Activated CD8-positive, alpha-beta memory T cell treated with anti-CD3 and anti-CD28 coated beads for 1 hour (primary cell): ENCODE results near the gene KHDC4.

Experiments
- DNase-seq, 2 donors: peaks; one replicate each; pipeline ENCODE4 v3.0.0-alpha.2; 2020; ENCODE audit warnings: low read depth in 1 of 2; ENCODE audit errors: extremely low read depth in 1 of 2

The KHDC4 gene

GRCh38 chr1:155970531-155971167 is 36.4 kb upstream of the KHDC4 start:
- no peak for DNase-seq

DNA sequence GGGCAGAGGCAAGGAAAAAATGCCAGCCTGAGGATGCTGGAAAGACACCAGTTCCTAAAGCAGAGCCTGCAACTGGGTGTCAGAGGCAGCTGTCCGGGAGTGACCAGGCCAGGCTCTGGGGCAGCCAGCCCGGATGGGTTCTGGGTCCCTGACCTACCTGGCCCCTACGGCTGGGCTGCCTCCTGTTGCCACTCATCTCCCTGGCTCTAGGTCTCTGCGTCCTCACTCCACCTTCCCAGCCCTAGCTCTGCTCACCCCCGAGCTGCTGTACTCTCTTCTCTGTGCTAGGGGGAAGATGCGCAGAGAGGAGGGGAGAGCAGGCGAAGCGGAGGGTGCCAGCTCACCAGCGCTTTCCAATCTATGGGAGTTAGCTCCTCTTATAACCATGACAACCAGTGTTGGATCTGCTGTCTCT is 35.2 kb upstream of the KHDC4 start:
- DNase-seq = no peak

DNA sequence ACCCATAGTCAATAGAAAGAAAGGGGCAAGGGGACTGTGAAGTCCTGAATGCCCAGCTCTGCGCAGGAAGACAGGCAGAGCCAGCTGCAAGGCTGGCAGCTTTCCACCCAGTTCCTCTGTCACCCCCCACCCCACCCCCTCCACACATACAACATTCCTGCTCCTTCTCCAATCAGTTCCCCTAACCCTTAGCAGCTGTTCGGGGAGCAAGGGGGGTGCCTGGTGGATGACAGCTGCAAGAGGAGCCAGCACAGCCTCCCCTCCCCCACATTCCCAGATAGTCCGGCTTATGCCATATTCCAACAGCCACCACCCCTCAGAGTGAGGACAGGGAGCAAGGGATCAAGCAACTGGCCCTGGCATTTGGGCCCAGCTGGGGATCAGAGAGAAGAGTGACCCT is 34.5 kb upstream of the KHDC4 start:
- no peak for DNase-seq

DNA sequence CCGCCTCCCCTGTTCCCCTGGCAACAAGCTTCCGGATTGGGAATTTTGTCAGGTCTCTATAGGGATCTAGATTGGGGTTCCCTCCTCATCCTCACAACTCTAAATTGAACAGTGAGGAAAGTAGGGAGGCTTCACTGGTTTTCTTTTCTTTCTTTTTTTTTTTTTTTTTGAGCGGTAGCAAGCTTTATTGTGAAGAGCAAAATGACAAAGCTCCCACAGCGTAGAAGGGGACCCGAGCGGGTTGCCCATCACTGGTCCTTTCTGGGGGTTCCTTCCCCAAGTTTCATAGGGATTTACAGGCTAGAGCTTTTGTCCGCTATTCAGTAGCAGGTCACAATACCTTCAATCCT is 33.8 kb upstream of the KHDC4 start:
- DNase-seq = no peak

DNA sequence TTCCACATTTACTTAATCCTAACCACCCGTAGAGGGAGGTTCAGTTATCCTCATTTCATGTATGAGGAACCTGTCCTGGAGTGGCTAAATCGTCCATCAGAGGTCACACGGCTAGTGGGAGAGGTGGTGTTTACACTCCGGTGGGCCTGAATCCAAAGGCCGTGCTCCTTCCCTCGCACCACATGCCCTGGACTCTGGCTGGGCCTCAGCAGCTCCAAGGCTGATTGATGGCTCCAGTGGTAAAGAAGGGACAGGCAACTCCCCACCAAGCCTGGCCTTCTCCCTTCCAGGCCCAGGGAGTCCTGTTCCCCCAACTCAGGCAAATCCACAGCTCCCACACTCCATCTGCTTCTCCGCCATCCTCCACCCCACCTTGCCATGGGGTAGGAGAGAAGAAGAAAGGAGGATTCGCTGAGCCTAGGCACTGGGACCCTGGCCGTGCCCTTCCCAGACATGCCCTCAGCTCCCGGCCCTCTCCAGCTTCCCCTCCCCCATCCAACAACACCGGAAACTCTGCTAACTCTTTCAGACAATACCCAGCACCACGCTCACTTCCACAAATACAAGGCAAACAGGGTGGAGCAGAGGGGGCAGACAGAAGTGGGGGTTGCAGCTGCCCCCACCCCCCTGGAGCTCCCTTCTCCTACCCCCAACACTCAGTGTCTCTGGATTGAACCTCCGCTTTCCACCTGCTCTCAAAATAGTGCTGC is 33.3 kb upstream of the KHDC4 start:
- DNase-seq = no peak

GRCh38 chr1:155966750-155967149 is 32.5 kb upstream of the KHDC4 start:
- no peak for DNase-seq

DNA sequence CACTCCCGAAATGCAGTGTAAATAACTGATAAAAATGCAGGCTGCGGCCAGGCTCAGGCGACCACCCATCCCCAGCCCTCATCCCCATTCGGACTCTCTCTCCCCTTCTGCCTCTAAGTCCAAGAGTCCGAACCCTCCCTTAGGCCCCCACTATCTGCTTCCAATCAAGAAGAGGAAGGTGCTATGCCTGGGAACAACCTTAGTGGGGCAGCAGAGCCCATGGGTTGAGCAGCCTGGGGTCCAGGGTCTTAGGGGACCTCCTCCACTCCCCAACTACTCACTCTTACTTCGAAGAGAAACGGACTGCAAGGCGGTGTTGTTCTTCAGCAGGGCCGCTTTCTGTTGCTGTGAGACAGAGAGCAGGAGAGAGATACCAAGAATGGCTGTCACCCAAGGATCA is 31.9 kb upstream of the KHDC4 start:
- DNase-seq = no peak

DNA sequence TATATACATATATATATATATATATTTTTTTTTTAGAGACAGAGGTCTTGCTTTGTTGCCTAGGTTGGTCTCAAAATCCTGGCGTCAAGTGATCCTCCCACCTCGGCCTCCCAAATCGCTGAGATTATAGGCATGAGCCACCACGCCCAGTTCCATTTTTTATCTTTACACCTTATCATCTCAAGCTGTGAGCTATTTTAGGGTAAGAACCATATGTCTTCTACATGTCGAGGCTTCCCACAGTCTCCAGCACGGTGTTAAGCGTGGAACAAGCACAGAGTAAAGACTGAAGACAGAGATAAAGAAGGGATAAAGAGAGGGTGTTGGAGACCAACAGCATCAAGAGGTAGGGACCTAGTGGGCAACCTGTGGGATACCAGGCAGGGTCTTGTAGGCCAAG is 30.0 kb upstream of the KHDC4 start:
- no peak for DNase-seq

DNA sequence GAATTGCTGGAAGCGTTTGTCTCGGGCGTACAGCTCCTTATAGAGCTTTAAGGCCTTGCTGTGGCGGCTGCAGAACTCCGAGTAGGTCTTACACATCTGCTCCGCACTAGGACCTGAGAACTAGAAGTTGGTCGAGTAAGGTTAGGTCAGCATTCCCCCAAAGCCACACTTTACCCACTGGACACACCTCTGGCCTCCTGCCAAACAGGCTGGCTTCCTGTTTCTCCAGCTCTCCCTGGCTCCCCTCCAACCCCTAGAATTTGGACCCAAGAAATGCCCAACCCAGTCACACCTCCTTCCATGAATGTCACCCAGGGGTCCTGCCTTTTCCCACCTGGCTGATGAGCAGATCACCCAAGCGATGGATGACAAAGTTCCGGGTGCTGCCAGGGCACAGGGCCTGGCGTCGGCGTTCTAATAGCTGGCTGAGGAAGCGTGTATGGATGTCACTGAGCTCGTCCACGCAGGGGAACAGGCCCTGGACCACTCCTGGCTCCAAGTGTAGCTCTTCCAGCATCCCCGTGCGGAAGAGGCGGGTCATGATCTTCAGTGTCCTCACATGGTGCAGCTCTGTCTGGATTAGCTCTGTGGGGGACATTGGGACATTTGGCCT is 28.5 kb upstream of the KHDC4 start:
- DNase-seq = no peak

DNA sequence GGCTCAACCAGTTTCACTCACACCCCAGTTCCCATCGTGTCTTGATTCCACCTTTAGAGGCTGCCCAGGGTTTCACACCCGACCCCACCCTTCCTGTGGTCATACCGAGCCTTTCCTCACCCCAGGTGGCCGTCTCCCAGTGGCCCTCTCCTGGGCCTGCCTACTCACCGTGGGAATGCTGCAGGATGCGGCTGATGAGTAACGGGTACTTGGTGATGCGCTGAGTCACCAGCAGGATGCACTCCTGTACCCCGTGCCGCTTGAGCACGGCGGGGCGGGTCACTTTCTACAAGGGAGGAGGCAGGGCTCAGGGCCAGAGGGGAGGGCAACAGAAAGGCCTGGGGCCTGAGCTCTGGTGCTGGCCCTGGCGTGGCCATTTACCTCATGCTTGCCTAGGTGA is 27.7 kb upstream of the KHDC4 start:
- no peak for DNase-seq

DNA sequence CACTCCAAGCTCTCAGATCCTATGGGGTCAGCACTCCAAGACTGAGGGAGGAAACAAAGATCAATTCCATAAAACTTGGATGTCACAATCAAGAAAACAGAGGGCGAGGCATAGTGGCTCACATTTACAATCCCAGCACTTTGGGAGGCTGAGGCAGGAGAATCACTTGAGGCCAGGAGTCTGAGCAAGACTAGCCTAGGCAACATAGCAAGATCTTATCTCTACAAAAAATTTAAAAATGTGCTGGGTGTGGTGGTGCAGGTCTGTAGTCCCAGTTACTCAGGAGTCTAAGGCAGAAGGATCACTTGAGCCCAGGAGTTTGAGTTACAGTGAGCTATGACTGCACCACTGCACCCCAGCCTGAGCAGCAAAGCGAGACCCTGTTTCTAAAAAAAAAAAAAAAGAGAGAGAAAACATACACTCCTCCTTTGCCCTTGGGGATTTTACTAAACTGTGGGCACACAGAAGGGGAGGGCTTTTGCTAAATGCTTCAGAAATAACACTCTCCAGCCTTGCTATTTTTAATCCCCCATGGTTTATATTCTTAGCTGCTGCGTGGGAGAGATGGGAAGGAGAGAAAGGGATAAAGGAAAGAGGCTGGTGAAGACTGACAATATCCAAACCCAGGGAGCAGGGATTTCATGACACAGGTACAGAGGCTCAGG is 26.0 kb upstream of the KHDC4 start:
- DNase-seq = no peak

DNA sequence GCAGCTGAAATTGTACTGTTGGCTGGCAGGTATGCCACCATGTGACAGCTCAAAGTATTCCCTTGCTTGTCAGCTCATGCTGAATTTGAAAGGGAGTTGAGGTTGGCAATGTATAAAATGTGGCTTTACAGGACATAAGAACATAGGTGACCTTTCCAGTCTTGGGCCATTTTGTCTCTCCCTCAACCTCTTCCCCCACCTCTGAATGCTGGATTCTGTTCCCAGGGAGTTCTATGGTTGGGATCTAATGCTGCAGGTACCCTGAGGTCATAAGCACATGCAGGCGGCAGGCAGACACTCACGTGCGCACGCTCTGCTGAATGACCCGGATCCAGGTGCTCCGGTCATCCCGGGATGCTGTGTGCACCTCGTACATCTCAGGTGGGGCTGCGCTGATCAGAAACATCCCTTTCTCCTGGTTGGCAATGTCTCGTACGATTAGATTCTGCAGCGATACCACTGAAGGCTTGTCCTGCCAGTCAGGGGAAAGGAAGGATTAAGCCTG is 23.2 kb upstream of the KHDC4 start:
- no peak for DNase-seq

DNA sequence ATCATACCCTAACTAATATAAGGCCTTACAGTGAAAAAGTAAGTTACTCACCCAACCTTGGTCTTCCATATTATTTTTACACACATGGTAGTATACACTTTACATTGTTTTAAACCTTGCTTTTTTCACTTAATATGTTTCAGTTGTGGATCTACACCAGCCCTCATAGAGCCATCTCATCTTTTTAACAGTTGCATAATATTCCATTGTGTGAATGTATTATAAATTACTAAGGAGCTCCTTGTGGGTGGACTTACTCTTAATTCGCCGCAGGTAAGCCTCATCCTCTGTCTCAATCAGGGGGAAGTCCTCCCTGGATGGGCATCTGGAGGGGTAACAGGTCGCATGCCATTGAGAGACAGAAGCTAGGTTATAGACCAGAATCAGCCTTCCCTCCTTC is 20.4 kb upstream of the KHDC4 start:
- DNase-seq = no peak

DNA sequence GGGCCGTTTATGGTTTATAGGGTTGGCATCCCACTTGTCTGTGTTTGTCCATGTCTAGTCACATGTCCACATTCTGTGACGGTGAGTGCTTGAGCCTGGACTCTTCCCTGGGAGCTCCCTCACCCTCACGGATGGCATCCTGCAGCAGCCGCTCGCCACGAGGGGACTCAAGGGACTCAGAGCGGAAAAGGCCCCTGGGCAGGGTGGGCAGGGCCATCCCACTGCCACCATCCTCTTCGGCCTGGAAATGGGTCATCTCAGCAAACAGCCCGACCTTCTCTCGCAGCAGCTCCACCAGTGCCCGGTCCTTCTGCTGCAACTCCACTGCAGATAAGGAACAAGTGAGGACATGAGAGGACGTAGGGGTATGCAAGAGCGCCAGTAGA is 18.3 kb upstream of the KHDC4 start:
- no peak for DNase-seq

DNA sequence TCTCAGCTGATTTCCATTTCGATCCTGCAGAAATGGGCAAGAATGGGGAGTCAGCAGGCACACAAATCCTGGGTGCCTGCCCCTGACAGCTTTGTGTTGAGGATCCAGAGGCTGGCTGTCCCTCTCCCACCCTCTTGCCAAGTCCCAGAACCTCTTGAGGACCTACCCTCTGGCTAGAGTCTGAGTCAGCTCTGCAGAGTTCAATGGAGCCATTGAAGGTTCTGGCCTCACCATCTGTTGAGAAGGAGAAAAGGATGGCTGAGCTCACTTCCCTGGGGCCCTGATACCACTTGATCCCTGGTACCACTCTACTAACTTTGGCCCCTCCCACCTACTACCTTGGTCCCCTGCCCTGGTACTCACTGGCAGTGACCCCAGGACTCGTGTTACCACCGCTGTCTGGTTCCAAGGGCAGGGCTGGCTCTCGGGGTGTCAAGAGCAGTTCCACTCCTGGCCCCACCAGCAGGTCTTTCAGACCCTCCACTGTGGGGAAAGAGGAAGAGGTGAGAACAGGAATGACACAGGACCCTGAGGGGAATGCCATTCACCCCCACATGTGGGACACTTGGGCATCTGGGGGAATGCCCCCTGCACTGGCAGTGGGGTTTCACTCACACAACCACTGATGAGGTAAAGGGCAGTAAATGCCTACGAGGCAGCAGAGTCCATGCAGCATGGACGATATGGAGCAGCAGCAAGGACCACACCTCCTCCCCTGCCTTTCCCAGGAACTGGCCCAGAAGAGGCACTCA is 17.7 kb upstream of the KHDC4 start:
- DNase-seq = no peak

DNA sequence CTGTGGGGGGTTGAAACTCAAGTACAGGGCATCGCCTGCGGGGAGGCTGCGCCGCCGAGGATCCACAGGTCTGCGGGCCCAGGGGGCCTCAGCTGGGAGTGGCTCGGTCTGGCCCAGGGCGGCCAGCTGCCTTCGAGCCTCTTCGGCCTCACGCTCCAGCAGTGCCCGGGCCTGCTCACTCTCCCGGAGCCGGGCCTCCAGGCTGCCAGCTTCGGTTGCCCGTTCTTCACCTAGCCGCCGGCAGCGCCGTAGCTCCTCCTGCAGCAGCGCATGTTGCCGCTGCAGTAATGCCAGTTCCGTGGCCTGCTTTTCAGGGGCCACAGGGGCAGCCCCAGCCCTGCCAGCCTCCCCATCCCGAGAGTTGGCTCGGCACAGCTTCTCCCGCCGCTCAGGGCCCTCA is 16.6 kb upstream of the KHDC4 start:
- DNase-seq = no peak

- no peak for DNase-seq
Observed at GRCh38 chr1:155947741-155948140, 13.5 kb upstream of the KHDC4 start.

- no peak for DNase-seq
Observed at GRCh38 chr1:155947292-155947691, 13.1 kb upstream of the KHDC4 start.

DNA sequence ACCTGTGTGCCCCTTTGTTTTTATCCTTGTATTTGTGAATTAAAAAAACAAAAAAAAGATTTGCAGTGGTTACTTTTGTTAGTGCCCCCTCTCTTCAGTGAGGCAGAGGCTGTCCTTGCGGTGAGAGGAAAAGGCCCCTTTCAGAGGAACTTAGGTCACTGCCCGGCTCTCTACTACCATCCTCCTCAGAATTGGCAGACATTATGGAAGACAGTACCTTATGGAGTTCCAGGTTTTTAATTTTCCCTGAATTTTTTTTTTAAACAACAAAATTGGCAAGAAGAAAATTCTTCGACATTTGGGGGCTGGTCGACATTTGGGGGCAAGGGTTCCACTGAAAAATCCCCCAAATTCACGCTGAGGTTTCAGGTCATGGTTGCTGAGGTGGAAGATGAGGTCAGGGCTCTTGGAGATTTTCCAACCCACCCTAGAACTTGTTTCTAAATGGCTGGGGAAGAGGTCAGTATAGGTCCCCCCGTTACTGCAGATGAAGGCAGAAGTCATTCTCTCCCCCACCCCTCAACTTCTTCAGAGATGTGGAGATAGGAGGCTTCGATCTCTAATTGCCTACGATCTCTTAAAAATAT is 12.5 kb upstream of the KHDC4 start:
- no peak for DNase-seq

DNA sequence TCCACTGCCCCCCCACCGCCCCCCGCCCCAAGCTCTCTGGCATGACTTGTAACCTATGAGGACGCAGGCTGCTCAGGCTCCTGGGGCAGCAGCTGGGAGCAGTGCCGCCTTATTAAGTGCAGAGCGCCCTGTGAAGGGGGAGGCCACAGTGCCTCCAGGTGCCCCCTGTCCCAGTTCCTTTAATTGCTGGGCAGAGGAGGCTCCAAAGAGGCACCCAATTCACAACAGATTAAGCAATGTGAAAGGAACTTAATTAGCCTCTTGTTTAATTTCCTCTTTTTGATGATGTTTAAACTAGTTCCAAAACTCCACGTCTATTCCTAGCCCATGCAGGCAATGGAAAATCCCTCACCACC is 10.2 kb upstream of the KHDC4 start:
- no peak for DNase-seq

GRCh38 chr1:155942578-155943141 is 8.4 kb upstream of the KHDC4 start:
- no peak for DNase-seq
